H1 (cell line): Measurements from ENCODE around the gene NINJ2. TPM values are rescaled to one million over a fixed set of nuclear protein-coding genes. Genes with fewer than 3 reads are reported as not detected.
A peak's percentile ranks its signal among the peaks of the same experiment; 100 is the strongest.

ENCODE experiments used
- ATF2 ChIP-seq: IDR thresholded peaks from 2 replicates; pipeline ENCODE4 v1.6.1; 2012; ENCODE audit warnings: low read length, inconsistent platforms
- BACH1 ChIP-seq: IDR thresholded peaks from 2 replicates; pipeline ENCODE4 v1.6.1; 2012; ENCODE audit warnings: low read length, improper control_type of control experiment
- CBX5 ChIP-seq: fragments of 300-800, 300-1000 bp; sonication (generic); IDR thresholded peaks from 2 replicates; pipeline ENCODE4 v1.7.1; 2016; ENCODE audit warnings: antibody characterized with exemption, low read length, low read depth
- CHD7 ChIP-seq: fragments of 300-600 bp; sonication (generic); IDR thresholded peaks from 2 replicates; pipeline ENCODE4 v1.7.1; 2012; ENCODE audit warnings: low read length, moderate library complexity, mild to moderate bottlenecking, inconsistent platforms; ENCODE audit not compliant: insufficient replicate concordance
- MAFK ChIP-seq: IDR thresholded peaks from 2 replicates; pipeline ENCODE4 v1.6.1; 2012; ENCODE audit warnings: low read depth, mild to moderate bottlenecking, improper control_type of control experiment, low read length
- POLR2AphosphoS5 ChIP-seq: IDR thresholded peaks from 2 replicates; pipeline ENCODE4 v1.6.1; 2011; ENCODE audit warnings: low read depth, low read length
- SP1 ChIP-seq: IDR thresholded peaks from 2 replicates; pipeline ENCODE4 v1.6.1; 2011; ENCODE audit warnings: low read depth, low read length
- TAF7 ChIP-seq: optimal IDR thresholded peaks from 2 replicates; pipeline ENCODE3; 2011; ENCODE audit warnings: low read depth, mild to moderate bottlenecking, inconsistent platforms, low read length, moderate library complexity, borderline replicate concordance
- polyA plus RNA-seq, 7 experiments: library from polyadenylated mRNA; depleted of rRNA in 3 of 7; stranded (reverse) in 5 of 7; unstranded in 2 of 7; fragments of >200 nt in 5 of 7; fragments of 200-250 nt in 2 of 7; gene quantifications; 1 replicate in 5 of 7; 2 replicates in 1 of 7; 4 replicates in 1 of 7; pipeline versions ENCODE4 v1.2.1 to v1.2.3, GENCODE V29; 2011 to 2013; ENCODE audit warnings: missing spikeins in 2 of 7, mixed read lengths in 2 of 7
- total RNA-seq: library from RNA; stranded (reverse); fragmentation: NEBNext Ultra II Directional; extraction: Animal tissue kit (Norgen Biotek cat#: 25700); gene quantifications from 2 replicates; pipeline ENCODE4 v1.2.1, GENCODE V29; 2021

NINJ2 gene
- total and polyA plus RNA-seq, 2 of the 8 experiments (the other 6 are each of a cell fraction or from before 2014, with no cell fraction given): 1.4 TPM; not detected in 1

- TF ChIP-seq SP1 (no peak), MAFK (no peak), CHD7 (no peak), ATF2 (no peak), POLR2AphosphoS5 (no peak), TAF7 (peak; percentile 83), BACH1 (no peak), CBX5 (no peak)
Measured at GRCh38 chr12:546920-547845, 116.1 kb downstream of the NINJ2 start (continued).
